Loucy (cell line): ENCODE data around the gene TMEM38B.

Experiments
- EZH2phosphoT487 ChIP-seq: fragments of 200-600 bp; IDR thresholded peaks from 2 replicates; pipeline ENCODE4 v1.6.1; 2018; ENCODE audit warnings: antibody characterized with exemption, mild to moderate bottlenecking, moderate library complexity, borderline replicate concordance
- TF ChIP-seq, protein P1 (sequence below): fragments of 200-600 bp; sonication (generic); conservative IDR thresholded peaks from 2 replicates; pipeline ENCODE4 v1.5.1; 2014; ENCODE audit warnings: mild to moderate bottlenecking, antibody characterized with exemption, low read length

DNA sequence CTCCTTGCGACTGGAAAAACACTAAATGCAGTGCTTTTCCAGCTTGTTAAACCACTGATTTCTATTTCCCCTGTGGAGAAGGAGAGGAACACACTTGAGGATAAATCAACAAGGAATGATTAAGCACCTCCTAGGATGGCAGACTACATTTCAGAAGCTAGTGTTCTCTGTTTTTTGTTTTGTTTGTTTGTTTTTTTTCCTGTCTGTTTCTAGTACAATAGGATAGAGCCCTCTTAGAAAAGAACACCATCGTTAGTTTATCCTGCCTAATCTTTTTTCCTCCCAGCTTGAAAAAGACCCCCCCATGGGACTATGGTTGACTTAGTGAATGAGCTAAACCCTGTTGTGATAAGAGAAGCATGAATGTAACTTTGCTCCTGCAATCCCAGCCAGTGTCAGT, 36.0 kb upstream of the TMEM38B start:
- TF ChIP-seq, protein P1, sequence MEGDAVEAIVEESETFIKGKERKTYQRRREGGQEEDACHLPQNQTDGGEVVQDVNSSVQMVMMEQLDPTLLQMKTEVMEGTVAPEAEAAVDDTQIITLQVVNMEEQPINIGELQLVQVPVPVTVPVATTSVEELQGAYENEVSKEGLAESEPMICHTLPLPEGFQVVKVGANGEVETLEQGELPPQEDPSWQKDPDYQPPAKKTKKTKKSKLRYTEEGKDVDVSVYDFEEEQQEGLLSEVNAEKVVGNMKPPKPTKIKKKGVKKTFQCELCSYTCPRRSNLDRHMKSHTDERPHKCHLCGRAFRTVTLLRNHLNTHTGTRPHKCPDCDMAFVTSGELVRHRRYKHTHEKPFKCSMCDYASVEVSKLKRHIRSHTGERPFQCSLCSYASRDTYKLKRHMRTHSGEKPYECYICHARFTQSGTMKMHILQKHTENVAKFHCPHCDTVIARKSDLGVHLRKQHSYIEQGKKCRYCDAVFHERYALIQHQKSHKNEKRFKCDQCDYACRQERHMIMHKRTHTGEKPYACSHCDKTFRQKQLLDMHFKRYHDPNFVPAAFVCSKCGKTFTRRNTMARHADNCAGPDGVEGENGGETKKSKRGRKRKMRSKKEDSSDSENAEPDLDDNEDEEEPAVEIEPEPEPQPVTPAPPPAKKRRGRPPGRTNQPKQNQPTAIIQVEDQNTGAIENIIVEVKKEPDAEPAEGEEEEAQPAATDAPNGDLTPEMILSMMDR = no peak
- TF ChIP-seq EZH2phosphoT487 = no peak
